Left renal cortex interstitium (tissue), 4 donors: ENCODE data around the gene MMP24. TPM values are rescaled to one million over a fixed set of nuclear protein-coding genes. Genes with fewer than 3 reads are reported as not detected.

ENCODE experiments used
- DNase-seq, 4 donors: peaks; one replicate each; pipeline ENCODE4 v3.0.0-alpha.2; 2013; ENCODE audit warnings: low read depth in 4 of 4, low spot score in 2 of 4, missing footprints in 1 of 4
- polyA plus RNA-seq, 4 donors: library from polyadenylated mRNA; unstranded; fragments of 120-200 nt; gene quantifications; one replicate each; pipeline ENCODE4 v1.2.1, GENCODE V29; 2013; ENCODE audit not compliant: insufficient read length in 4 of 4

MMP24 gene
- polyA plus RNA-seq, 4 donors, result 1.7 to 2.5 (median 2.5) TPM

GRCh38 chr20:35215066-35215956, 11.2 kb upstream of the MMP24 start:
- DNase-seq, result no peak

- no peak for DNase-seq
These were observed 9.9 kb upstream of the MMP24 start for GRCh38 chr20:35216541-35216940.

- DNase-seq, result no peak
These were observed 2.5 kb upstream of the MMP24 start for GRCh38 chr20:35223941-35224340.

GRCh38 chr20:35224536-35224935, 2.0 kb upstream of the MMP24 start:
- no peak for DNase-seq

- DNase-seq, result no peak
These were observed 968 bp upstream of the MMP24 start for GRCh38 chr20:35225319-35226125.

GRCh38 chr20:35226884-35227681, 593 bp downstream of the MMP24 start:
- peak in 1 of 4 donors; percentile 56 for DNase-seq

GRCh38 chr20:35232575-35232974, 6.1 kb downstream of the MMP24 start:
- no peak for DNase-seq

- no peak for DNase-seq
These were observed 9.4 kb downstream of the MMP24 start for GRCh38 chr20:35235881-35236280.

- DNase-seq, result no peak
These were observed 11.0 kb downstream of the MMP24 start for GRCh38 chr20:35237486-35237885.

GRCh38 chr20:35238170-35238569, 11.7 kb downstream of the MMP24 start:
- no peak for DNase-seq

GRCh38 chr20:35238735-35239134, 12.2 kb downstream of the MMP24 start:
- DNase-seq, result no peak

GRCh38 chr20:35240083-35240810, 13.8 kb downstream of the MMP24 start:
- DNase-seq, result no peak

GRCh38 chr20:35240811-35241293, 14.4 kb downstream of the MMP24 start:
- no peak for DNase-seq

GRCh38 chr20:35243317-35243716, 16.8 kb downstream of the MMP24 start:
- DNase-seq, result no peak

GRCh38 chr20:35243986-35244385, 17.5 kb downstream of the MMP24 start:
- no peak for DNase-seq

GRCh38 chr20:35246723-35247122, 20.2 kb downstream of the MMP24 start:
- no peak for DNase-seq

- no peak for DNase-seq
These were observed 22.4 kb downstream of the MMP24 start for GRCh38 chr20:35248641-35249475.

- no peak for DNase-seq
These were observed 25.1 kb downstream of the MMP24 start for GRCh38 chr20:35251613-35251940.

- DNase-seq, result no peak
These were observed 25.6 kb downstream of the MMP24 start for GRCh38 chr20:35252037-35252461.
